BLaER1 (cell line): ENCODE measurements around the gene OR2V2.
A peak's percentile ranks its signal among the peaks of the same experiment; 100 is the strongest.

Source experiments
- H3K27ac ChIP-seq: shearing (Covaris generic); formaldehyde crosslinking; 2 replicates; pipeline ENCODE4 v1.8.1; 2022
- H3K27me3 ChIP-seq: shearing (Covaris generic); formaldehyde crosslinking; 2 replicates; pipeline ENCODE4 v1.8.1; 2022
- H3K36me3 ChIP-seq: shearing (Covaris generic); formaldehyde crosslinking; 2 replicates; pipeline ENCODE4 v1.8.1; 2022
- H3K4me1 ChIP-seq: shearing (Covaris generic); formaldehyde crosslinking; 2 replicates; pipeline ENCODE4 v1.8.1; 2022
- H3K4me2 ChIP-seq: shearing (Covaris generic); formaldehyde crosslinking; 2 replicates; pipeline ENCODE4 v1.8.1; 2022
- H3K4me3 ChIP-seq: shearing (Covaris generic); formaldehyde crosslinking; 2 replicates; pipeline ENCODE4 v1.8.1; 2022
- H3K9ac ChIP-seq: shearing (Covaris generic); formaldehyde crosslinking; 2 replicates; pipeline ENCODE4 v1.8.1; 2022
- H3K9me3 ChIP-seq: shearing (Covaris generic); formaldehyde crosslinking; 2 replicates; pipeline ENCODE4 v1.8.1; 2022
- H4K20me1 ChIP-seq: shearing (Covaris generic); formaldehyde crosslinking; 2 replicates; pipeline ENCODE4 v1.8.1; 2022
- Cebpa-rat ChIP-seq: shearing (Covaris generic); IDR thresholded peaks from 2 replicates; pipeline ENCODE4 v1.8.1; 2022

OR2V2 gene

GRCh38 chr5:181130832-181131496, 16.4 kb upstream of the OR2V2 start, which contains the start of gene OR2V1:
OR2V1 (minus strand) TSS chr5:181131169; CDS start chr5:181125304, 5,865 bp downstream.
- Histone ChIP-seq H3K4me1 (peaks cover 45% of the 10 kb centered on the region), H3K4me3 (no peak within 1 kb of the TSS), H4K20me1 (no peaks in the 10 kb centered on the region), H3K27ac (no peak within 1 kb of the TSS), H3K36me3 (no peaks in the 10 kb centered on the region), H3K27me3 (no peaks in the 10 kb centered on the region), H3K9ac (no peak within 1 kb of the TSS), H3K9me3 (no peaks in the 10 kb centered on the region), H3K4me2 (peak within 1 kb of the TSS; percentile 72)
- TF ChIP-seq Cebpa-rat: no peak

GRCh38 chr5:181131514-181131913, 15.9 kb upstream of the OR2V2 start:
- no peaks in the 10 kb centered on the region for H4K20me1 ChIP-seq
- H3K9ac ChIP-seq: no peak overlapping the region
- H3K27me3 ChIP-seq: no peaks in the 10 kb centered on the region
- H3K9me3 ChIP-seq: peaks cover 5% of the 10 kb centered on the region
- H3K36me3 ChIP-seq: no peaks in the 10 kb centered on the region
- H3K4me2 ChIP-seq: no peak overlapping the region
- no peak for TF ChIP-seq Cebpa-rat
- no peak overlapping the region for H3K27ac ChIP-seq
- H3K4me3 ChIP-seq: no peak overlapping the region
- H3K4me1 ChIP-seq: peaks cover 45% of the 10 kb centered on the region

GRCh38 chr5:181133083-181133482, 14.3 kb upstream of the OR2V2 start:
- no peak for TF ChIP-seq Cebpa-rat
- H3K27ac ChIP-seq: no peak overlapping the region
- no peaks in the 10 kb centered on the region for H3K36me3 ChIP-seq
- peaks cover 19% of the 10 kb centered on the region for H3K9me3 ChIP-seq
- H4K20me1 ChIP-seq: no peaks in the 10 kb centered on the region
- no peaks in the 10 kb centered on the region for H3K27me3 ChIP-seq
- no peak overlapping the region for H3K4me3 ChIP-seq
- no peak overlapping the region for H3K4me2 ChIP-seq
- no peak overlapping the region for H3K9ac ChIP-seq
- H3K4me1 ChIP-seq: peaks cover 37% of the 10 kb centered on the region

- TF ChIP-seq Cebpa-rat: no peak
- H4K20me1 ChIP-seq: no peaks in the 10 kb centered on the region
- peaks cover 25% of the 10 kb centered on the region for H3K9me3 ChIP-seq
- H3K4me1 ChIP-seq: peaks cover 30% of the 10 kb centered on the region
- no peak overlapping the region for H3K4me2 ChIP-seq
- no peaks in the 10 kb centered on the region for H3K27me3 ChIP-seq
- H3K36me3 ChIP-seq: no peaks in the 10 kb centered on the region
- no peak overlapping the region for H3K27ac ChIP-seq
- H3K9ac ChIP-seq: no peak overlapping the region
- no peak overlapping the region for H3K4me3 ChIP-seq
Measured at GRCh38 chr5:181133610-181134231, 13.7 kb upstream of the OR2V2 start.

- Histone ChIP-seq H3K27me3 (no peaks in the 10 kb centered on the region), H3K4me2 (no peak overlapping the region), H3K4me3 (no peak overlapping the region), H3K9ac (no peak overlapping the region), H3K27ac (no peak overlapping the region), H3K9me3 (peaks cover 26% of the 10 kb centered on the region), H3K4me1 (peaks cover 25% of the 10 kb centered on the region), H4K20me1 (no peaks in the 10 kb centered on the region), H3K36me3 (no peaks in the 10 kb centered on the region)
- no peak for TF ChIP-seq Cebpa-rat
Measured at GRCh38 chr5:181134259-181134658, 13.1 kb upstream of the OR2V2 start.

- no peak for TF ChIP-seq Cebpa-rat
- Histone ChIP-seq H3K27ac (no peak overlapping the region), H3K36me3 (no peaks in the 10 kb centered on the region), H3K9ac (no peak overlapping the region), H3K4me1 (0 out of 2 replicates have a peak, but pooled peaks cover 4% of the 10 kb centered on the region), H3K27me3 (no peaks in the 10 kb centered on the region), H3K9me3 (peaks cover 26% of the 10 kb centered on the region), H3K4me2 (no peak overlapping the region), H4K20me1 (no peaks in the 10 kb centered on the region), H3K4me3 (no peak overlapping the region)
Measured at GRCh38 chr5:181136361-181136955, 10.9 kb upstream of the OR2V2 start.

GRCh38 chr5:181138258-181138657, 9.1 kb upstream of the OR2V2 start:
- no peaks in the 10 kb centered on the region for H3K36me3 ChIP-seq
- H3K27ac ChIP-seq: no peak overlapping the region
- no peak for TF ChIP-seq Cebpa-rat
- H3K4me1 ChIP-seq: peaks cover 14% of the 10 kb centered on the region
- no peaks in the 10 kb centered on the region for H3K27me3 ChIP-seq
- peaks cover 33% of the 10 kb centered on the region for H3K9me3 ChIP-seq
- H3K4me2 ChIP-seq: no peak overlapping the region
- H4K20me1 ChIP-seq: no peaks in the 10 kb centered on the region
- H3K9ac ChIP-seq: no peak overlapping the region
- no peak overlapping the region for H3K4me3 ChIP-seq

- H3K4me1 ChIP-seq: peaks cover 14% of the 10 kb centered on the region
- H3K27ac ChIP-seq: no peak overlapping the region
- H3K4me2 ChIP-seq: no peak overlapping the region
- no peak for TF ChIP-seq Cebpa-rat
- H3K27me3 ChIP-seq: no peaks in the 10 kb centered on the region
- H4K20me1 ChIP-seq: no peaks in the 10 kb centered on the region
- H3K9ac ChIP-seq: no peak overlapping the region
- H3K4me3 ChIP-seq: no peak overlapping the region
- H3K9me3 ChIP-seq: peaks cover 58% of the 10 kb centered on the region
- no peaks in the 10 kb centered on the region for H3K36me3 ChIP-seq
Measured at GRCh38 chr5:181140766-181141165, 6.6 kb upstream of the OR2V2 start.

- no peaks in the 10 kb centered on the region for H3K36me3 ChIP-seq
- no peak for TF ChIP-seq Cebpa-rat
- H3K27me3 ChIP-seq: no peaks in the 10 kb centered on the region
- H3K27ac ChIP-seq: no peak overlapping the region
- no peaks in the 10 kb centered on the region for H4K20me1 ChIP-seq
- peaks cover 56% of the 10 kb centered on the region for H3K9me3 ChIP-seq
- H3K4me3 ChIP-seq: no peak overlapping the region
- H3K4me1 ChIP-seq: peaks cover 15% of the 10 kb centered on the region
- no peak overlapping the region for H3K9ac ChIP-seq
- peak overlapping the region; percentile 63 for H3K4me2 ChIP-seq
Measured at GRCh38 chr5:181142054-181142453, 5.3 kb upstream of the OR2V2 start.

- Histone ChIP-seq H3K9ac (no peak overlapping the region), H3K27ac (no peak overlapping the region), H4K20me1 (no peaks in the 10 kb centered on the region), H3K36me3 (no peaks in the 10 kb centered on the region), H3K9me3 (peaks cover 40% of the 10 kb centered on the region), H3K4me3 (no peak overlapping the region), H3K27me3 (no peaks in the 10 kb centered on the region), H3K4me1 (peaks cover 45% of the 10 kb centered on the region), H3K4me2 (no peak overlapping the region)
- no peak for TF ChIP-seq Cebpa-rat
Measured at GRCh38 chr5:181145133-181145532, 2.3 kb upstream of the OR2V2 start.
